SK-N-MC (cell line): ENCODE results near the gene FIP1L1.

Source experiments
- EZH2 ChIP-seq: fragments of 200-600 bp; sonication (generic); IDR thresholded peaks from one replicate; pipeline ENCODE4 v1.6.1; 2017; ENCODE audit warnings: antibody characterized with exemption
- POLR2AphosphoS5 ChIP-seq: IDR thresholded peaks from 2 replicates; pipeline ENCODE4 v1.6.1; 2012; ENCODE audit warnings: mild to moderate bottlenecking, low read depth, low read length, borderline replicate concordance

GRCh38 chr4:53349091-53349491, 28.4 kb upstream of the FIP1L1 start:
- TF ChIP-seq POLR2AphosphoS5, result no peak
- no peak for TF ChIP-seq EZH2
